GM21515 (cell line): ENCODE data around the gene NIT1.

ENCODE experiments used
- ATAC-seq: cut with Tn5 transposase; IDR thresholded peaks from one replicate; pipeline ENCODE4 v1.9.1; 2021; ENCODE audit not compliant: unreplicated experiment

Gene NIT1

DNA sequence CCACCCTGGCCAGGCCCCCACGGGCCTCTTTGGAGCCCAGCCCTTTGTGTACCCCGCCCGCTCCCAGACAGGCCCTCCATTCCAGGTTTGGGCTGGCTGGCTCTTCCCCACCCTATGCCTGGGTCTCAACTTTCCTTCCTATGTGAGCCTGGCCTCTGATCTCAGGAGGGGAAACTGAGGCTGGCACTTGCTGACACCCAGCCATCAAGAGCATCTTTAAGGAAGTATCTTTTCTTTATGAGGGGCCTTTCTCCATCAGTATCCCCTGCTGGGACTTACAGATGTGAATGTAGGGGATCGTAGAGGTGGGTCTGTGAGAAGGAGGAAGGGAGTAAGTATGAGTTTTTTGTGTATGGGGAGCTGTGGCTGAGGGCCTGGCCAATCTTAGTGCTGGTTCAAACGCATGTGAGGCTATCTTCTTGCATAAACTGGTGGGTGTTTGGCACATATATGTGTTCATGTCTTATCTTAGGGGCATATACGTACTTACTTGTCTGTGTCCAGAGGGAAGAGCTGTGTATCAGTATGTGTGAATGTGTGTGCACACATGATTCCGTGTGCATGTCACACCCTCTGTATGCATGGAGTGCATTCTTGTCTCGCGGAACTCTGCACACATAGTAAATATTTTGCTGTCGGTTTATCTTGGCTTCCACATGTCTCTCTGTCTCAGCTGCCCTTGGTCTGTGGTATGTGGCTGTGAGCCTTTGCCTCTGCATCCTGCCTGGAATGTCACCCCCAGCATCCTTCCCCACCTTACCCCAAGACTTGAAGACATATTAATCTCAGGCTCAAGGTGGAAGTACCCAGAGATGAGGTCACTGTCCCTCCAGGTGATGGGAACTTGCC, 33.9 kb upstream of the NIT1 start:
- ATAC-seq = no peak

DNA sequence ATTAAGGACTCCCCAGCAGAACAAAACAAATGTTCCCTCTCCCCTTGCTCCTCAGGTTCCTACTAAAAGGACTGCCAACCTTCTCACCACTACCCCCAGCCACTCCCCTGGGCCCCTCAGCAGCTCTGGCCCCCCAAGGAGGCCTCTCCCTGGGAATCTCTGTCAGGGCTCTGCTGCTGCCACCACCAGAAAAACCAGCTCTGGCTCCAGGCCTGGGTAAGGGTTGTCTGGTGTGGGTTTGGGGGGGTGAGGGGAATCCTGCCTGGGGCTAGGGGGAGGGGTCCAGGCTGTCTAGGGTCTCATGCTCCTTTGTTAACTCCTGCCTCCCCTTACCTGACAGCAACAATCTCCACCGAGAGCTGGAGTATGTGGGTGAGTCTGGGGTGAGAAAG, 33.3 kb upstream of the NIT1 start:
- ATAC-seq = no peak

DNA sequence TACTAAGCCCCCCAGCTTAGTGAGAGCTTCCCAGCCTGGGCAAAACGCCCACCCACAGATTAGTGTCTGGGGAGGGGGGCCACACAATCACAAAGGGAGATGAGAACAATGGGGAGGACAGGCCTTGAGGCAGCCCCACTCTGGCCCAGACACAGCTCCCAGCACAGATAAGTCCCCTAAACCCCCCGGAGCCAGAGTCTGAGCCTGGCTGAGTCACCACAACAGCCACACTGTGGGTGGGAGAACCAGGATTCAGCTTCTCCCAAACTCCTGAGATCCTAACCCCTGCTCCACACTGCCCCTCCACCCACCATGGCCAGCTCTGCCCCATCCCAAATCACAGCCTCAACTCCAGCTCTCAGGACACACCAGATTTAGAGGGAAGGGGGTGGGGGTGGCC, 32.7 kb upstream of the NIT1 start:
- ATAC-seq = no peak

DNA sequence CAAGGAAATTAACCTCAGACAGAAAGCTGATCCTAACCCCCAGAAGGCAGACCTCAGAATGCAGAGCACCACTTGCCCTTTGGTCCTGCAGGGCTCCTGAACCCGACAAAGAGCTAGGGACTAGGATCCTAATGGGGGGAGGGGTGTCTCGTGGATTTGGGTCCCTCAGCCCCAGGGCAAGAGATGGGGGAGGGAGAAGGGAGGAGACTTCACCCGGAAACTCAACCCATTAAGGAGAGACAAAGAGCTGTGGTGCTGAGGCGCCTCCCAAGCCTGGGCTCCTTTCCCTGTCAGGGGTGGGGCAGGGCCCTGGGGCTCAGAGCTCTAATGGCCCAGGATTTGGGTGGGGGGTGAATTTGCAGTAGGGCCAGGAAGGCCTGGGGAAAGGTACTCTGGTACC, 31.4 kb upstream of the NIT1 start:
- ATAC-seq = no peak

DNA sequence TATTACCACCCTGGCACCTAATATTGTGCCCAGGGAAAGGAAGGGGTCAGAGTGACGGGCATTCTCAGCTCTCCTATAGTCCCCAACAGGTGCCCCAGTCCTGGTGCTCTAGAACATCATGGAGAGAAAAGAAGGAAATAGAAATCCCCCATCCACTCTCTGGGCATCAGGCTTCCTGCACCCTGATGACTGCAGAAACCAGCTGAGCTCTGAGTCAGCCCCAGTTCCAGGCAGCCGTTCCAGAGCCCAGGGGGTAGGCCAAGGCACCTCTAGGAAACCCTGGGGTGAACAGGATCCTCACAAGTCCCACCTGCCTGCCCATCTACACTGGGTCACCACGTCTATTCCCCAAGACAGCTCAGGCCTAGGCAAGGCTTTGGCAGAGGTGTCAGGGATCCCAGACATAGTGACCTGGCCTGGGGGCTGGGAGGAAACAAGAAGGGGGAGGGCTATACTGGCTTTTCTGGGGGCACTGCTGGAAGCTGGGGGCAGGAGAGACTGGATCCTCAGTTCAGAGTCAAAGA, 29.3 kb upstream of the NIT1 start:
- ATAC-seq = no peak

DNA sequence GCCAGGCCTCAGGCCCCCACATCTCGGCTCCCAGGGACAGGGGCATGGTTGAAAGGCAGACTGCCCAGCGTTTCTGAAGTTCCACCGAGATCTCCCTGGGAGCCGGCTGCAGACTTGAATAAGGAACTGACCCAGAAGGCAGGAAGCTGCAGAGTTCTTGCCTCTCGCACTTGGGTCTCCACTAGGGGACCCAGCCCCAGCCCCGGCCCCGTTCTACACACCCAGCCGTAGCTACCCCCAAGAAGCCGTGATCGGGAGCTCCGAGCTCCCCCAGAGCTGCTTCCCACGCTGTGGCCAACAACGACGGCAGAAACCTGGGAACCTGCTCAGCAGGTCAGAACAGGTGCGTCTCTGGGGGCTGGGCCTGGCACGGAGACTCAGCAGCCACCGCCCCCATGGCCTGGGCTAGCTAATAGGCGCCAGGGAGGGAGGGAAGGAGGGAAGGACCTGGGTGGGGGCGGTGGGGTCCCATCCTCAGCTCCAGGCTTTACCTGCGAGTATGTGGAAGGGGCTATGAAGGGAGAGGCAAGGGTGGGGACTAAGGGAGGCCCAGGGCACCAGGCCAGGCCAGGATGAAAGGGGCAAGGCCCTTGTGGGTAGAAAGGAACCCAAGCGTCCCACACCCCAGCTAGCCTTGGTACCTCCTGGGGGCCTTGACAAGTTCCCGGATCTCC, 28.5 kb upstream of the NIT1 start, which contains the start of gene NECTIN4:
TSS of gene NECTIN4 (minus strand) at position 308 of the 674 bp plus-strand sequence. CDS start at position 46, 262 bp downstream.
- ATAC-seq = no peak

DNA sequence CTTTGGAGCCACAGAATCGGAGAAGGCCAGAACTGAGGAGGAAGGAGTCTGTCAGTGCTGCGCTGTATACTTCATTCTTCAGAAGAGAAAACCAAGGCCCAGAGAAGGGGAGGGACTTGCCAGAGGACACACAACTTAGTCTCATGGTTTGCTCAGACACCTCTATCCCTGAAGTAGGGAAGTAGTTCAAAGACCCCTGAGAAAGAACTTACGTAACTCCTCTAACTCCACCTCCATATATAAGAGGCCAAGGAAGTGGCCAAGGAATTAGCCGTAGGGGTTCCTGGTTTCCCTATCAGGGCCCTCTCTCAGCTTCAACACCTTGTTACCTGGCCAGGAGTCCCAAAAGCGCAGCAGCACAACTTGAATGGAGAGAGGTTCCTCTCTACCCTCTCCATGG, 28.0 kb upstream of the NIT1 start:
- ATAC-seq = no peak

DNA sequence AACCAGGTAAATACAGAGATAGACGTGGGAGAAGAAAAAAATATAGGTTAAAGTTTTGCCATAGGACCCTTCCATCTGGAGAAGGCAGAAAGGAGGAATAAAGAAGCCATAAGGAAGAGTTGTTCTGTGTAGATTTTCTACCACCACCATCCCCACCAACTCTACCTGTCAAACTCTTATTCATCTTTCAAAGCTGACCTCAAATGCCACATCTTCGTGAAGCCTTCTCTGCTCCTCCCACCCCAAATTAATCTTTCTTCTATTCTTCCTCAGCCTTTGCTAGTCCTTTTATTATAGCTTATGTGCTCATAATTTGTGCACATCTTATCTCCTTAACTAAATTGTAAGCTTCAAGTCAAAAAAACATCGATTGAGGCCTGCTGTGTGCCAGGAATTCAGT, 27.3 kb upstream of the NIT1 start:
- ATAC-seq = no peak

DNA sequence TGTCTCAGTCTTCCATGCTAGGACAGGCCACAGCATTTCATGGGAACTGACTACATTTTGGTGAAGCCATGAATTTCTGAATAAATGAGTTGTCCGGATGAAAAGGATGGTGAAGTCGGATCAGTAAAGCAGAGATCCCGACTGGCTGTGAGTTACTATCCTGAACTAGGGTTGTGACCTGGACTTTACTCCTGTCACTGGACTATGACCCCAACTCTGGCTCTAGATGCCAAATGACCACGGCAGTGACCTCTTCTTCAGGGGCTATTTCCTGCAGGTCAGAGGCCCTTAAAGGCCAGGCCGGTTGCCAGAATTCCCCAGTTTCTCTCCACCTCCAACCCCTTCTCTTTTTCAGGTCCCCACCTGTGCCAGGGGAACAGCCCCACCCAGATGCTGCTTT, 26.8 kb upstream of the NIT1 start:
- ATAC-seq = no peak

DNA sequence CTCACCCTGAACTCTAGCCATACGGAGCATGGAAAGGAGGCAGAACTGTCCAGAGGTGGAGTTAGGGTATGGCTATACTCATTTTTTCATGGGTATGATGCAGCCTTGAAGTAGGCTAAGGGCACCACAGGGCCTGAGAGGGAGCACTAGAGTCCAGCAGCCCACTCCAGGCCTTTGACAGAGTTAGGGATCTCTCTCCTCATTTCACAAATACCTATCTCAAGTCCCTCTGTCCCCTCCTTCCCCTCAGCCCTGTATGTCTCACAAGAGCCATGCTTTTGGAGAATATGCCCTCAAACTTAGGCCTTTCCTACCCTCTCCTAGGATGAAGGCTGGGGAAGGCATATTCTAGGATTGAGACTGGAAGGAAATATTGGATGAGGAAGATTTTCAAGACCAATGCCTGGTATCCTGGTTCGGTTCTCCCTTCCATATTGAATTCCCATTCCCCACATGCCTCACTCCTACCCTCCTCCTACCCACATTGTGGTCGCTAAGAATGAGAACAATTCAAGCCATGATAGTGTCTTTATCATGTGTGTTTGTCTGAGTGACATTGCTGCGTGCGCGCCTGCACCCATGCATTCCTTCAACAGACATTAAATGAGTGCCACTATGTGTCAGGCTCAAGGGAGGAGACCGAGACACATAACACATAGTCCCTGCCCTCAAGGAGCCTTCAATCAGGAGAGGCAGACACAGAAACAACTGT, 26.0 kb upstream of the NIT1 start:
- ATAC-seq = no peak

DNA sequence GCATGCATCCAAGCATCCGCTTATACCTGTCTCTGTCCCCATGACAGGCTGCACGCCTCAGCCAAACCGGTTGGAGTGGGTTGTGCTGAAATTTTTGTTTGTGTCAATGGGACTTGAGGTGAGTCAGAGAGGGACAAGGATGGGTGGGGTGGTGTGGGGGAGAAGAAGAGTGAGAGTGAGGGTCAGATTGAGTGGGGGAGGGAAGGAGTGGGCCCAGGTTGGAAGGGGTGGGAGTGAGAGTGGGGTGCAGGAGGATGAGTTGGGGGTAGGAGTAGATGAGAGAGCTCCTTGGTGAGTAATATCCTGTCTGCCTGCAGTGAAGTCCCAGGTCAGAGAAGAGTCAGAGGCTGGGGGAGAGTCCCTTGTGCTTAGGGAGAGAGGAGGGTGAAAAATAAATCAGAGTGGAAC, 25.3 kb upstream of the NIT1 start:
- ATAC-seq = no peak

DNA sequence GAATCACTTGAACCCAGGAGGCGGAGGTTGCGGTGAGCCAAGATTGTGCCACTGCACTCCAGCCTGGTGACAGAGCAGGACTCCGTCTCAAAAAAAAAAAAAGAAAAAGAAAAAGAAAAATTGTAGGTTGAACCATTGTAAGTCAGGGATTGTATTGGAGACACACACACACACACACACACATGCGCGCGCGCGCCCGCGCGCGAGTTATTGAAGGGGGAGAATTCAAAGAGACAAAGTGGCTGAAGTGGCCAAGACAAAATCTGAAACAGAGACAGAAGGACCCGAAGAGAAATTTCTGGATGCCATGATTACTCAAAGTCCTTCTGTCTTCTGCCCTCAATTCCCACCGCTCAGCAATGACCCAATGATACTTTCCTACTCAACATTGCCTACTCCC, 23.4 kb upstream of the NIT1 start:
- ATAC-seq = no peak

DNA sequence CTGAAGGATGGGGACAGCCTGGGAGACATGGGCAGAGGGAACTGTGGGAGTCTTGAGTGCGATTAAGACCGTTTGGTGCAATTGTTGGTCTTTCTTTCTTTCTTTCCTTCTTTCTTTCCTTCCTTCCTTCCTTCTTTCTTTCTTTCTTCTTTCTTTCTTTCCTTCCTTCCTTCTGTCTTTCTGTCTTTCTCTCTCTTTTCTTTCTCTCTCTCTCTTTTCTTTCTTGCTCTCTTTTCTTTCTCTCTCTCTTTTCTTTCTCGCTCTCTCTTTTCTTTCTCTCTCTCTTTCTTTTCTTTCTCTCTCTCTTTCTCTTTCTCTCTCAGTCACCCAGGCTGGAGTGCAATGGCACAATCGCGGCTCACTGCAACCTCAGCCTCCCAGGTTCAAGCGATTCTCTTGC, 22.7 kb upstream of the NIT1 start:
- ATAC-seq = no peak

DNA sequence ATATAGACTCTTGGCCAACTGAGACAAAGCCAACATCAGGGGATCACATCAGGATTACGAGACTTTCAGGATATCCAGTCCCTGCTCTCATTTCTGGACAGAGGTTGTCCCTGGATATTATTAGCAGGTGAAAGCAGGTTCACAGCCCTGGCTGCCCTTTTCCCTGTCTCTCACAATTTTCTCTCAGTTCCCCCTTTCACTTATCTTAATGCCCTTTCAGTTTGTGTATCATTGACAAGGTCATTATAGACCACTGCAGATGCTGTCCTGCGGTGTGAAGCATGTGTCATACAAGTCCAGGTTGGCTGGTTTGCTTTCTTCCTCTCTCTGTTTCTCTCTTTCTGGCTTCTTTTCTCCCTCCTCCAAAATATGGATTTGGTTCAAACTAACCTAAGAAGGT, 21.9 kb upstream of the NIT1 start:
- no peak for ATAC-seq

DNA sequence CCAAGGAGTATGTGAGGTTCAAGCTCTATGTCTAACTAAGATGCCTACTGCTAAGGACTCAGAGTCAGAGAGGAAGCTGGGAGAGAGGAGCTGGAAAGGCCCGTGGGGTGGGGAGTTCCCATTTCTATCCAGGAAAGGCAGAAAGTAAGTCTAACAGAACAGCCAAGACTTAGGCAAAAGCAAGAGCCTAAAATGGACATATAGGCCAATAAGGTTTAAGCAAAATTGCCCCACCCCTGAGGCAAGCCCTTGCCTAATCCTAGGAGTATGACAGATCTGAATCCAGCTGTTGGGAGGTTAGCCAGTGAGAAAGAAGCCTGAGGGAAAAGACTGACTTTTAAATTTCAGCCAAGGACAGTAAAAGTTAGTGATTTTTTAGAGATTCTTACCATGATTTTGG, 21.4 kb upstream of the NIT1 start:
- no peak for ATAC-seq

DNA sequence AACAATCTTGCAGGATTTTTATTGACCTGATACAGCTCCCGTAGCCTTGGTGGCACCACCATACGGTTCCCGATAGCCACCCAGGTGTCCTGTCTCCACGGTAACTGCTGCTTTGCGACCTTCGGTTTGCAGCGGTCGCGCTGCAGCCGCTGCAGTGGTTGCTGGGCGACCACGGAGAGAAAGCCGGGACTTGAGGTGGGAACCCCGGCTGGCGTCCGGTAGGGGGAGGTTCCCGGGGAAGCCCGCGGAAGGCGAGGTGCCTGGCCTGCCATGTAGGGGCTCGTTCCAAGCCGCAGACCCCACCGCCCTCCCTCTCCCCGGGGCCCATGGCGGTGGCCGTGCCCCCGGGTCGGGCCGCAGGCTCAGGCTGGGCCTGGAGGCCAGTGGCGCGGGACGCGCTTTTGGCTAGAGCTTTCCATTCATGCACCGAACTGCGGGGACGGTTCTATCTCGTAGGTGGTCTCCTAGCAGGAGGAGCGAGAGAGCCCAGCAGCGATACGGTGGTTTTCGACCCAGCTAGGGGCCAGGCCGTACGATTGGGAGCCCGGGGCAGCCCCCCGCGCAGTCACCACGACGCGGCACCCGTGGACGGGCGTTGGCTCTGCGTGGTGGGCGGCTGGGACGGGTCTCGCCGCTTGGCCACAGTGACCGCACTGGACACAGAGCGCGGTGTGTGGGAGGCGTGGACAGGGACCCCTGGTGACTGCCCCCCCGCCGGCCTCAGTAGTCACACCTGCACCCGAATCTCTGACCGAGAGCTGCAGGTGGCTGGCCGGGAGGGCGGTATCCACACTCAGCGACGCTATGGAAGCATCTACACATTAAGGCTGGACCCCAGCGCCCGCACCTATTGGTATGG, 19.5 kb upstream of the NIT1 start, which contains the start of gene KLHDC9:
TSS of gene KLHDC9 (plus strand) at position 152 of the 859 bp plus-strand sequence. CDS start at position 327, 175 bp downstream.
- peak; percentile 71 for ATAC-seq

DNA sequence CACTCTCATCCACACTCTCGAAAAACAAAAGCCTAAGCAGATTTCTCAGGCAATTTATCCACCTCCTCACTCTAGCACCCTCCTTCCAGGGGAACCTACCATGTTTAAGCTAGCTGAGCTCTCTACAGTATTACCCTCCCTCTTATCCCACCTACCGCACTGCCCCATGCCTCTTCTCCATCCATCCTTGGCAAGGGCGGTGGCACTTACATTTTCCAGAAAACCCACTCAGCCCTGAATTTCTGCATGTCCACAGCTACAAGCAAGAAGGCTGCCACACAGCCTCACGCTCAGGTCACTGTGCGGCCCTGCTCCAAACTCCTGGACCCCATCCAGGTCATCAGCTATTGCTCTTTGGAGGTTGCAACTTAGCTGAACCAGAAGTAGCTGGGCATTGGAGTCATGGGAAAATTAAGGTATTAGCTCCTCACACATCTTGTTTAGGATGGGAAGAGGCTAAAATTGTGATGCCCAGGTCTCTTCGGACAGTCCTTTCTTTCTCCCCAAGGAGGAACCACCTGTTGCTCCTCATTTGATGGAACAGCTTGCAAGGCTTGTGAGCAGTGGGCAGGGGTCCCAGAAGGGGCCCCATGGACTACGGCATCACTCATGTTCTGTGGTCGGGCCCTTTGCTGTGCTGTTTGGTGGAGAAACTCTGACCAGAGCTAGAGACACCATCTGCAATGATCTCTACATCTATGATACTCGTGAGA, 18.7 kb upstream of the NIT1 start:
- ATAC-seq = no peak

DNA sequence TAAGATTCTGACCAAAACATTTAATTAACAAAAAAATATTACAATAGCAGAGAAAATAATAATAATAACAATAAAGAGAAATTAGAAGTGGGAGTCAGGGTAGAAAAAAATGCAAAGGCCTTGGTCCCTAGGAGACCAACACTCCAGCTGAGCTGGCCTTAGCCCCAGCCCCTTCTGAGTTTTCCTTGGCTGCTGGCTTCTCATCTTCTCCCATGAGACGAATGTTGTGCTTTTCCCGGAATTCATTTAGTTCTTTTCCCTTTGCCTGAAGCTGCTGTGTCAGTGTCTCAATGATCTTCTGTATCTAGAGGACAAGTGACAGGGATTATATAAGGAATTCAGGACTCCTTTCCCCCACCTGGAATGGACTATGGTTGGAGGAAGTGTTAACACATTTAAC, 17.3 kb upstream of the NIT1 start:
- ATAC-seq = no peak

DNA sequence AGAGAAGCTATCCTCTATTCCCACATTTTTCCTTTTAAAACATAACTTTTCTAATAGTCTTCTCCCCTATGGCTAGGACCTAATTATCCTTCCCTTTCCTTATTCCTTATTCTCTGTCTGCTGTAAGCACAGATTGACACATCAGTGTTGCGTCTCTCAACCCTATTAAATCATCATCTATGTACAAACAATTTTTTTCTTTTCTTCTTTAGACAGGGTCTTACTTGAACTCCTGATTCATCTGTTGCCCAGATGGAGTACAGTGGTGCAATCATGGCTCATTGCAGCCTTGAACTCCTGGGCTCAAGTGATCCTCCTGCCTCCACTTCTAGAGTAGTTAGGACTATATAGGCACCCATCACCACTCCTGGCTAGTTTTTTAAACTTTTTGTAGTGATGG, 11.5 kb upstream of the NIT1 start:
- ATAC-seq = no peak

DNA sequence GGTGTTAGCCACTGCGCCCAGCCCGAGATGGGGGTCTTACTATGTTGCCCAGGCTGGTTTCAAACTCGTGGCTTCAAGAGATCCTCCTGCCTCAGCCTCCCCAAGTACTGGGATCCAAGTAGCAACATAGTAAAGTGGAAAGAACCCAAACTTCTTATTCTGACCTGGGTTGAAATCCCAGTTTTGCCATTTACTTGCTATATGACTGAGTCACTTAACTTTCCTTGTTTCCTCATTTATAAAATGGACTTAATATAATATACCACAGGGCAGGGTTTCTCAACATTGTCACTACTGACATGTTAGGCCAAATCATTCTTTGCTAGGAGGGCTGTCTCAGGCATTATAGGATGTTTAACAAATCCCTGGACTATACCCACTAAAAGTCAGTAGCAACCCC, 6.8 kb upstream of the NIT1 start:
- ATAC-seq = no peak
